Naive thymus-derived CD4-positive, alpha-beta T cell (primary cell): ENCODE results near the gene CENPI. TPM values are rescaled to one million over a fixed set of nuclear protein-coding genes. Genes with fewer than 3 reads are reported as not detected.
"Not testable (repeated sequence)": the region's sequence is repeated elsewhere in the genome, so short reads cannot be mapped to it uniquely, and the experiment has no call there.

Source experiments
- ATAC-seq: fragments of 150-1000 bp; cut with Tn5 transposase; 2 replicates; pipeline ENCODE4 v1.10.0; 2021; ENCODE audit warnings: mild to moderate bottlenecking, moderate library complexity
- CTCF ChIA-PET: fragments of 350-600 bp; sonication (Branson Sonifier 250); formaldehyde crosslinking; loops from one replicate; lab custom pipeline; 2021; ENCODE audit warnings: antibody characterized with exemption; lab: Charles Lee
- POLR2A ChIA-PET: fragments of 350-600 bp; sonication (Branson Sonifier 250); formaldehyde crosslinking; loops from one replicate; lab custom pipeline; 2021; ENCODE audit warnings: antibody characterized with exemption, inconsistent platforms; lab: Charles Lee
- DNase-seq, 9 donors: peaks; one replicate each; pipeline versions ENCODE4 v3.0.0 to v3.0.0-alpha.2; 2020 to 2022; ENCODE audit warnings: mixed read lengths in 1 of 9
- H3K27ac ChIP-seq: one replicate; pipeline ENCODE4 v1.7.0; 2013; ENCODE audit warnings: mild to moderate bottlenecking, low read depth, low read length, moderate library complexity
- H3K27me3 ChIP-seq, 2 donors: one replicate each; pipeline ENCODE4 v1.7.0; 2013; ENCODE audit warnings: low read length in 2 of 2, mild to moderate bottlenecking in 2 of 2, moderate library complexity in 2 of 2; ENCODE audit not compliant: control insufficient read depth in 2 of 2, insufficient read depth in 2 of 2
- H3K36me3 ChIP-seq, 3 experiments: 1 replicate in 2 of 3; 2 replicates in 1 of 3; pipeline ENCODE4 v1.7.0; 2013; ENCODE audit warnings: low read length in 3 of 3, mild to moderate bottlenecking in 3 of 3, moderate library complexity in 1 of 3; ENCODE audit not compliant: insufficient read depth in 3 of 3, control insufficient read depth in 2 of 3
- H3K4me1 ChIP-seq, 2 donors: one replicate each; pipeline ENCODE4 v1.7.0; 2013; ENCODE audit warnings: low read length in 2 of 2, mild to moderate bottlenecking in 2 of 2, moderate library complexity in 1 of 2; ENCODE audit not compliant: control insufficient read depth in 2 of 2, insufficient read depth in 2 of 2
- H3K4me3 ChIP-seq: 2 replicates; pipeline ENCODE4 v1.7.0; 2013; ENCODE audit warnings: mild to moderate bottlenecking, low read length
- H3K9me3 ChIP-seq, 3 experiments: 1 replicate in 2 of 3; 2 replicates in 1 of 3; pipeline ENCODE4 v1.7.0; 2013; ENCODE audit warnings: low read length in 3 of 3; ENCODE audit not compliant: control insufficient read depth in 2 of 3
- H3K27ac Mint-ChIP-seq, 9 donors: one replicate each; pipeline ENCODE4 v1.8.0; 2020 to 2022; ENCODE audit warnings: mixed read lengths in 9 of 9, mild to moderate bottlenecking in 8 of 9, moderate library complexity in 5 of 9, inconsistent platforms in 2 of 9
- H3K27me3 Mint-ChIP-seq, 5 donors: one replicate each; pipeline ENCODE4 v1.8.0; 2021 to 2022; ENCODE audit warnings: mixed read lengths in 5 of 5, mild to moderate bottlenecking in 1 of 5
- H3K36me3 Mint-ChIP-seq, 5 donors: one replicate each; pipeline ENCODE4 v1.8.0; 2020 to 2022; ENCODE audit warnings: mixed read lengths in 5 of 5, mild to moderate bottlenecking in 3 of 5, inconsistent platforms in 1 of 5
- H3K4me1 Mint-ChIP-seq, 7 donors: one replicate each; pipeline ENCODE4 v1.8.0; 2020 to 2022; ENCODE audit warnings: mixed read lengths in 7 of 7, mild to moderate bottlenecking in 3 of 7, inconsistent platforms in 1 of 7
- H3K4me3 Mint-ChIP-seq, 10 donors: one replicate each; pipeline ENCODE4 v1.8.0; 2020 to 2022; ENCODE audit warnings: mild to moderate bottlenecking in 10 of 10, mixed read lengths in 10 of 10, moderate library complexity in 6 of 10, inconsistent platforms in 2 of 10
- H3K9me3 Mint-ChIP-seq, 11 donors: one replicate each; pipeline ENCODE4 v1.8.0; 2020 to 2022; ENCODE audit warnings: mixed read lengths in 11 of 11, mild to moderate bottlenecking in 4 of 11, inconsistent platforms in 1 of 11, moderate library complexity in 1 of 11
- intact Hi-C, 2 donors: fragments of 100-400 bp; cut with micrococcal nuclease; formaldehyde crosslinking; loops; one replicate each; pipeline ENCODE4 v1.15.1; 2023
- polyA plus RNA-seq, 2 donors: library from polyadenylated mRNA; unstranded; fragments of 300-500 nt; fragmentation: Illumina TruSeq; gene quantifications; one replicate each; pipeline ENCODE4 v1.2.3, GENCODE V29; 2021
- total RNA-seq, 6 experiments: library from RNA in 5 of 6; stranded (reverse) in 5 of 6; gene quantifications; 1 replicate in 5 of 6; 2 replicates in 1 of 6; pipeline ENCODE4 v1.2.3 and lab custom pipeline; 2021 to 2026

The CENPI gene
- total RNA-seq, result 10 to 100 TPM in 1 of 5 experiments, 1 to 10 TPM in 1, under 1 TPM in 3; 0.24 to 18.4 (median 0.88) TPM
- under 1 TPM in 1 of 2 donors, not detected in 1; 0.14 TPM for polyA plus RNA-seq
- 0.67 reads per million for total RNA-seq (lab: John Stamatoyannopoulos, UW)

DNA sequence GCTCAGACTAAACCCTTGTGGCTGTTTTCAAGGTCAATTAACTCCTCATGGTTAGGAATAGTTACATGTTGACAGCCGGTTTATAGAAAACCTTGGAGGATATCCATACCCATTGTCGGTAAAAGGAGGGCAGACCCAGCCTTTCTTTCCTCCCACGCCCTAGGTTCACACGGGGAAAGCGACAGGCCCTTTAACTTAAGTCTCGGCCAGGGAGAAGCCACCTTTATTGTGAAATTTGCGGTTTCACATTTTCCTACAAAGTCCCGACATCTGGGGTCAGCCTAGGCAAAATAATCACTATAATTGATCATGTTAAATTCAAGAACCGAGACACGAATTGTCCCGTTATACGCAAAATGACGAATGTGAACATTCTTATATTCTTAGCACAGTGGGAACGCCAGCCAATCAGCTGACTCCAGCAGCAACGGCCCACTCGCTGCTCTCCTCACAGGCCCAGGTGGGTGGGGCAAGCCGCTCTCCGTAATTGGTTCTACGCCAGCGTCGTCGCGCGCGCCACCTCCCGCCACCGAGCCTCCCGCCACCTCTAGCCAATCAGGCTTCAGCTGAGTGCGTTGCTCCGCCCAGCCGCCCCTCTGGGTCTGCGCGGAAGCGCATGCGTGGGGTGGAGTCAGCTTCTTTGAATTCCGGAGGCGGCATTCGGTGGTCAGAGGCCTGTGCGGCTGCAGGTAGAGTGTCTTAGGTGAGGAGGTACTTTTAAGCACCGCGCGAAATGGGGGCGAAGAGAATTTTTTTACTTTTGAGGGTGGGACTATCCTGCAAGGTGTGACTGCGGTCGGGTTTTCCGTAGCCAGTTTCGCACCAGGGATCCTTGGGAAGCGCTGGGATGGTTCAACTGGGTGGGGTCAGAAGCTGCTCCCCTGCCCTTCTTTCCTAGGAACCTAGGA, at the start of gene CENPI:
CENPI (plus strand) TSS at position 659 of the 908 bp plus-strand sequence. CDS start 2,867 bp downstream, outside the sequence.
- H3K27me3 Mint-ChIP-seq, result no peaks in the 10 kb centered on the region
- peak; percentile 100 for ATAC-seq

DNA sequence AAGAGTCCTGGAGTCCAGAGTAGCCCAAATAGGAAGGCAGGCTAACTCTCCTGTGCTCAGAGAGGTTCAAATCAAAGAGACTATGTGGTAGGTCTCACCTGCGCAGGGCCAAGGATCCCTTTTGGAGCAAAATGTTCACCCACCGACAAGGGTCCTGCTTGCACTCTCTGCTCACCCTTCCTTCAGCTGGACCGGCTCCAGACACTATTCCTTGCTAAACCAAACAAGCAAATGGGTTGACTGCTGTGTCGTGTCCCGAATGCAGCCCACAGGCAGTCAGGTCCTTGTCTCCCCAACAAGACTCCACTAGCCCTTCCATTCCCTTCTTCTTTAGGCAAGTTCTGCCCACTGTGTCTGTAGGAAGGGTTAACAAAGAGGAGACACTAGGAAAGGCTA, 46.9 kb upstream of the CENPI start:
- CTCF ChIA-PET, result no interaction called here
- intact Hi-C loops, result loop anchor here (1.0 to 5.0 kb wide), 5 partner anchors 47 to 1106 kb away; partner anchors contain the start of genes TIMM8A (in 2 of the 2), BEX5 (in 1 of the 2), CENPI (in 1 of the 2) and GLA (in 1 of the 2)
- Histone ChIP-seq H3K27me3 (no peaks in the 10 kb centered on the region), H3K36me3 (no peaks in the 10 kb centered on the region), H3K9me3 (no peaks in the 10 kb centered on the region), H3K4me1 (peaks cover 4% of the 10 kb centered on the region in 2 donors), H3K27ac (peak overlapping the region; percentile 93), H3K4me3 (peak overlapping the region; percentile 81)
- Mint-ChIP-seq H3K4me1 (peaks cover 12 to 46% (median 23%) of the 10 kb centered on the region in 7 donors), H3K36me3 (peaks cover 3 to 9% (median 7%) of the 10 kb centered on the region in 5 donors), H3K27ac (peak overlapping the region; percentile 95 to 98 (median 97)), H3K27me3 (no peaks in the 10 kb centered on the region), H3K9me3 (peaks cover 0 to 1% (median 0%) of the 10 kb centered on the region in 11 donors), H3K4me3 (peak overlapping the region; percentile 78 to 94 (median 92))
- ATAC-seq (no peak), DNase-seq (no peak)
- POLR2A ChIA-PET, result no interaction called here

More for the DNA sequence above, at the start of gene CENPI:
- H3K4me1 Mint-ChIP-seq, result peaks cover 0 to 28% (median 9%) of the 10 kb centered on the region in 7 donors
- ChIA-PET POLR2A (interaction anchor here (0.9 to 1.4 kb wide), 3 partner anchors 251 to 833 kb away, joined by 3 to 4 read pairs (median 4); partner anchors contain the start of genes CSTF2 and TIMM8A), CTCF (no interaction called here)
- peak within 1 kb of the TSS; percentile 84 for H3K27ac ChIP-seq
- H3K9me3 ChIP-seq, result no peaks in the 10 kb centered on the region
- DNase-seq, result peak; percentile 84 to 95 (median 93)
- H3K27me3 ChIP-seq, result no peaks in the 10 kb centered on the region
- intact Hi-C loops, result loop anchor here (1.0 to 10.0 kb wide), 8 partner anchors 45 to 517 kb away; partner anchors contain the start of genes CSTF2 (in 2 of the 2), ARMCX6 (in 1 of the 2), HNRNPH2 (in 1 of the 2) and RPL36A (in 1 of the 2)
- no peaks in the 10 kb centered on the region for H3K9me3 Mint-ChIP-seq
- H3K36me3 ChIP-seq, result no peaks in the 10 kb centered on the region
- H3K27ac Mint-ChIP-seq, result peak within 1 kb of the TSS; percentile 83 to 99 (median 93)
- H3K36me3 Mint-ChIP-seq, result peaks cover 0 to 14% (median 0%) of the 10 kb centered on the region in 5 donors
- peak within 1 kb of the TSS; percentile 70 for H3K4me3 ChIP-seq
- H3K4me3 Mint-ChIP-seq, result peak within 1 kb of the TSS; percentile 69 to 95 (median 90)
- H3K4me1 ChIP-seq, result peaks cover 0 to 3% of the 10 kb centered on the region in 2 donors

GRCh38 chrX:101051549-101052302, 46.3 kb upstream of the CENPI start, which contains the start of gene TRMT2B:
Gene TRMT2B (minus strand): TSS chrX:101052111. CDS start chrX:101042289, 9,822 bp downstream.
- intact Hi-C loops, result loop anchor here (1.0 to 5.0 kb wide), 11 partner anchors 46 to 1106 kb away; partner anchors contain the start of genes HNRNPH2 (in 2 of the 2), TIMM8A (in 2 of the 2), BEX5 (in 1 of the 2) and CENPI (in 1 of the 2)

DNA sequence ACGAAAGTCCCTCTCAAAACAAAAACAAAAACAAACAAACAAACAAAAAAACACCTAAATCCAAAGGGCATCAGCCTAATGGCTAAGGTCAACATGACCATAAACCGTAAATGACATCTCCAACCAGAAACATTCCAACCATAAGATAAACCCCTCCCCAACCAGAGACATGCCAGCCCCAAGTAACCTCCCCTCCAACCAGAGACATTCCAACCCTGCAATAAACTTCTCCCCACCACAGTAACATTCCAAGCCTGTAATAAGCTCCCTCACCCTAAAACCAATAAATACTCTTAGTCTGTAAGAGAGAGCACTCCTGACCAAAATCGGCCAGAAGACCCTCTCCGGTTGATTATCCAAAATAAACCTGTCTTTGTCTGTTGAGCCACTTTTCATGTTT, 41.5 kb upstream of the CENPI start:
- H3K4me1 ChIP-seq, H3K36me3 ChIP-seq, DNase-seq, H3K4me3 Mint-ChIP-seq, CTCF ChIA-PET, H3K27me3 ChIP-seq, H3K9me3 ChIP-seq, H3K9me3 Mint-ChIP-seq, H3K4me3 ChIP-seq, intact Hi-C loops, H3K27me3 Mint-ChIP-seq, H3K36me3 Mint-ChIP-seq, ATAC-seq, POLR2A ChIA-PET, H3K27ac ChIP-seq: not testable (repeated sequence)
- peak overlapping the region in 1 of 9 donors; percentile 53 for H3K27ac Mint-ChIP-seq
- peaks cover 0 to 13% (median 6%) of the 10 kb centered on the region in 7 donors for H3K4me1 Mint-ChIP-seq

More at GRCh38 chrX:101051549-101052302, 46.3 kb upstream of the CENPI start, which contains the start of gene TRMT2B:
- Histone ChIP-seq H3K9me3 (no peaks in the 10 kb centered on the region), H3K36me3 (no peaks in the 10 kb centered on the region), H3K4me1 (peaks cover 4% of the 10 kb centered on the region in 2 donors), H3K27me3 (no peaks in the 10 kb centered on the region), H3K27ac (peak within 1 kb of the TSS; percentile 93), H3K4me3 (peak within 1 kb of the TSS; percentile 81)
- peaks cover 0 to 1% (median 0%) of the 10 kb centered on the region in 11 donors for H3K9me3 Mint-ChIP-seq
- ChIA-PET CTCF (no interaction called here), POLR2A (no interaction called here)
- DNase-seq, result peak; percentile 47 to 87 (median 80)
- ATAC-seq, result peak; percentile 92
- H3K4me3 Mint-ChIP-seq, result peak within 1 kb of the TSS; percentile 78 to 94 (median 92)
- H3K27ac Mint-ChIP-seq, result peak within 1 kb of the TSS; percentile 95 to 98 (median 97)
- peaks cover 3 to 11% (median 7%) of the 10 kb centered on the region in 5 donors for H3K36me3 Mint-ChIP-seq
- no peaks in the 10 kb centered on the region for H3K27me3 Mint-ChIP-seq
- H3K4me1 Mint-ChIP-seq, result peaks cover 12 to 43% (median 22%) of the 10 kb centered on the region in 7 donors

DNA sequence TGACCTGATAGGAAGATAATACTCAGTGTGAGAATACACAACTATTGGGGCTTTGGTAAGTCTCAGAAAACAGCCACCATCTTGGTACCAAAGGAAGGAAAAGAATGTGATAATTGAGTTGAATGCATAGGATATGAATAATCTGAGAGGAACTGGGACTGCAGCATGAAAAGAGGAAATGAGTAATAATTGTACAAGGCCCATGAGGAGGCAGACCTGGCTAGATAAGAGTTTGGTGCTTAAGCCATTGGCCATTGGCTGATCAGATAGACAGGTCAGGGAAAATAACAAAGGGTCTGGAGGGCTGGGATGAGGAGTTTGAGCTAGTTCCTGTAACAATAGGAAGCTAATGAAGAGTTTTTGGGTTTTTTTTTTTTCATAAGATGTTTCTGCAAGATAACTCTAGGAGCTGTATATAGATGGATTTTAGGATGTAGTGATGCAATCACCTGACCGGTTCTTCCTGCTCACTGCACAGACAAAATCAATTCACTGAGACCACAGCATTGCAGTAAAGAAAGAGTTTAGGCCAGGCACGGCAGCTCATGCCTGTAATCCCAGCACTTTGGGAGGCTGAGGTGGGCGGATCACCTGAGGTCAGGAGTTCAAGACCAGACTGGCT, 40.8 kb upstream of the CENPI start:
- intact Hi-C loops, result no loop called here
- no peaks in the 10 kb centered on the region for H3K36me3 ChIP-seq
- no peak overlapping the region for H3K4me3 ChIP-seq
- CTCF ChIA-PET, result no interaction called here
- no peaks in the 10 kb centered on the region for H3K27me3 ChIP-seq
- no peak overlapping the region for H3K27ac ChIP-seq
- peak overlapping the region in 1 of 10 donors; percentile 3 for H3K4me3 Mint-ChIP-seq
- peaks cover 0 to 4% (median 0%) of the 10 kb centered on the region in 11 donors for H3K9me3 Mint-ChIP-seq
- peaks cover 0 to 10% (median 2%) of the 10 kb centered on the region in 7 donors for H3K4me1 Mint-ChIP-seq
- POLR2A ChIA-PET, result interaction anchor here (0.6 kb wide), 1 partner anchor 1600 kb away, joined by 3 read pairs; no protein-coding TSS in a partner anchor
- H3K36me3 Mint-ChIP-seq, result peaks cover 0 to 6% (median 0%) of the 10 kb centered on the region in 5 donors
- H3K27me3 Mint-ChIP-seq, result no peaks in the 10 kb centered on the region
- H3K27ac Mint-ChIP-seq, result peak overlapping the region in 1 of 9 donors; percentile 53
- no peaks in the 10 kb centered on the region for H3K9me3 ChIP-seq
- no peak for DNase-seq
- peak; percentile 54 for ATAC-seq
- H3K4me1 ChIP-seq, result no peaks in the 10 kb centered on the region
